Thyroid gland (tissue), 4 donors: ENCODE results near the gene ATP6V0A1.

Experiments
- CTCF ChIP-seq, 6 experiments: fragments of 200-600 bp in 3 of 6; fragments of 450-650 bp in 3 of 6; sonication (generic) in 3 of 6; IDR thresholded peaks; one replicate each; pipeline ENCODE4 v1.5.1; 2016 to 2019; ENCODE audit warnings: antibody characterized with exemption in 6 of 6, mild to moderate bottlenecking in 2 of 6, inconsistent platforms in 1 of 6, moderate library complexity in 1 of 6
- POLR2A ChIP-seq, 2 donors: fragments of 450-650 bp; IDR thresholded peaks; one replicate each; pipeline ENCODE4 v1.6.1; 2017; ENCODE audit warnings: antibody characterized with exemption in 2 of 2, mild to moderate bottlenecking in 2 of 2, moderate library complexity in 1 of 2

DNA sequence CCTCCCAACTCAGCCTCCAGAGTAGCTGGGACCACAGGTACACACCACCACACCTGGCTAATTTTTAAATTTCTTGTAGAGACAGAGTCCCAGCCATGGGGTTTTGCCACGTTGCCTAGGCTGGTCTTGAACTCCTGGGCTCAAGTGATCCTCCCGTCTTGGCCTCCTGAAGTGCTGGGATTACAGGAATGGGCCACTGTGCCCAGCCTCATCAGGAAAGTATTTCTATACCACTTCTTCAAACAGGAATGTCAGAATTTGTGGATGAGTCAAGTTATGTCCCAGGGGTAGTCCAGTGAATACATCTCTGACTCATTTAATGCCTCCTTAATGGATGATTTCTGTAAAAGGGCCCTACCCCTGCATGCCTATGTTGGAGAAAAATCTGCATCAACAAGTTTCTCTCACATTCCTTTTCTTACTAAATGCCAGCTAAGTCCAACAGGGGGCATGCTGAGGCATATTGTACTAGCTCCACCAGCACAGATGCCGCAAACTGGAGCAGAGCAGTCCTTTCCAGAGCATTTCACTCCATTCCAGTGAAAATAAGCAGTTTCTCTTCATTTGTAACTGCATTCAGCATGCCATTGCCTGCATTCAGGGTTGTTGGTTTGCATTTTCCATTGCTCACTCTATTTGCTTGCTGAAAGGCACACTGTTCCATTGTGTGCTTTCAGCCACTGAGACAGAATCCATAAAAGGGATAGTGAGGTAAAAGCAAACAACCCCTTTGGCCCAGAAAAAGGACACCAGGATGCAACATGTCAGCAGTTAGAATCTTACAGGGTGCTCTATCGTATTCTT, 30.3 kb upstream of the ATP6V0A1 start:
- peak; percentile 37 to 79 (median 74) for TF ChIP-seq CTCF (IDR thresholded peaks at IDR 0.05)
- no peak for TF ChIP-seq POLR2A (IDR thresholded peaks at IDR 0.05)
